Esophagus muscularis mucosa (tissue), 4 donors: ENCODE measurements around the gene NPEPL1. TPM values are rescaled to one million over a fixed set of nuclear protein-coding genes. Genes with fewer than 3 reads are reported as not detected.

ENCODE experiments used
- DNase-seq: peaks from one replicate; pipeline ENCODE4 v3.0.0-alpha.2; 2017; ENCODE audit errors: extremely low spot score
- H3K27ac ChIP-seq, 4 donors: fragments of 200-600 bp; sonication (generic); replicated peaks in 1 of 4; 1 replicate in 3 of 4; 2 replicates in 1 of 4; pipeline ENCODE4 v1.5.1; 2016 to 2019; ENCODE audit warnings: mild to moderate bottlenecking in 1 of 4
- H3K27me3 ChIP-seq, 4 donors: fragments of 200-600 bp; sonication (generic); one replicate each; pipeline versions ENCODE4 v1.5.1 to v1.6.0; 2016 to 2019
- H3K36me3 ChIP-seq, 4 donors: fragments of 200-600 bp; sonication (generic); one replicate each; pipeline ENCODE4 v1.5.1; 2016 to 2019
- H3K4me1 ChIP-seq, 4 donors: fragments of 200-600 bp; sonication (generic); one replicate each; pipeline ENCODE4 v1.5.1; 2016 to 2019
- H3K4me3 ChIP-seq, 4 donors: fragments of 200-600 bp; sonication (generic); 1 replicate in 2 of 4; 2 replicates in 2 of 4; pipeline ENCODE4 v1.5.1; 2016 to 2019; ENCODE audit warnings: mild to moderate bottlenecking in 4 of 4, moderate library complexity in 1 of 4
- H3K9me3 ChIP-seq, 4 donors: fragments of 200-600 bp; sonication (generic); 1 replicate in 3 of 4; 2 replicates in 1 of 4; pipeline ENCODE4 v1.5.1; 2016 to 2019
- EP300 ChIP-seq: sonication (generic); formaldehyde crosslinking; IDR thresholded peaks from one replicate; pipeline ENCODE4 v1.6.1; 2017; ENCODE audit warnings: antibody characterized with exemption
- POLR2A ChIP-seq: fragments of 450-650 bp; IDR thresholded peaks from one replicate; pipeline ENCODE4 v1.6.1; 2017; ENCODE audit warnings: antibody characterized with exemption, moderate library complexity, mild to moderate bottlenecking, low read depth
- POLR2AphosphoS5 ChIP-seq, 2 donors: sonication (generic); formaldehyde crosslinking; IDR thresholded peaks; one replicate each; pipeline ENCODE4 v1.6.1; 2017; ENCODE audit warnings: antibody characterized with exemption in 2 of 2
- WGBS: methylation state at CpG from one replicate; pipeline ENCODE4 v1.1.5; 2018; 5-methylcytosine and 5-hydroxymethylcytosine counted together
- intact Hi-C: fragments of 100-400 bp; cut with DNase I; formaldehyde crosslinking; loops from one replicate; pipeline ENCODE4 v1.15.1; 2023
- total RNA-seq, 4 donors: library from RNA; depleted of rRNA; stranded (reverse); fragments of >200 nt; gene quantifications; one replicate each; pipeline versions ENCODE4 v1.1.0 to v1.2.1, GENCODE V29; 2016
- TF ChIP-seq, protein P1 (sequence below), 3 experiments: fragments of 200-600 bp in 2 of 3; fragments of 450-650 bp in 1 of 3; sonication (generic) in 2 of 3; IDR thresholded peaks; one replicate each; pipeline ENCODE4 v1.5.1; 2017 to 2019; ENCODE audit warnings: antibody characterized with exemption in 3 of 3, mild to moderate bottlenecking in 2 of 3, moderate library complexity in 1 of 3

NPEPL1 gene
- total RNA-seq, 4 donors from 2014 or later = 29.0 to 59.0 (median 50.5) TPM

DNA sequence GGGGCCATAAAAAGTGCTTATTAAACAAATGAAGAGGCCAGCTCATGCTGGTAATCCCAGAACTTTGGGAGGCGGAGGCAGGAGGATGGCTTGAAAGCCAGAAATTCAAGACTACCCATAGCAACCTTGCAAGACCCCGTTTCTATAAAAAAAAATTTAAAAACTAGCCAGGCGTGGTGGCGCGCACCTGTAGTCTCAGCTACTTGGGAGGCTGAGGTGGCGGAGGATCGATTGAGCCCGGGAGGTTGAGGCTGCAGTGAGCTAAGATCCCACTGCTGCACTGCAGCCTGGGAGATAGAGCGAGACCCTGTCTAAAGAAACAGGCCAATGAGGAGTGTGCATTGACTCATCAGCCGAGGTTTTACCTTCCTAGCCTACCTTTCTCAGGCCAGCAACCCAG is 15.2 kb downstream of the NPEPL1 start:
- Histone ChIP-seq H3K27me3 (no peaks in the 10 kb centered on the region), H3K4me1 (peaks cover 0 to 5% (median 0%) of the 10 kb centered on the region in 4 donors), H3K27ac (no peak overlapping the region), H3K9me3 (no peaks in the 10 kb centered on the region), H3K4me3 (no peak overlapping the region), H3K36me3 (peaks cover 28 to 86% (median 55%) of the 10 kb centered on the region in 4 donors)
- TF ChIP-seq POLR2AphosphoS5 (IDR thresholded peaks at IDR 0.05) (no peak), POLR2A (no peak), EP300 (no peak)
- TF ChIP-seq, protein P1, sequence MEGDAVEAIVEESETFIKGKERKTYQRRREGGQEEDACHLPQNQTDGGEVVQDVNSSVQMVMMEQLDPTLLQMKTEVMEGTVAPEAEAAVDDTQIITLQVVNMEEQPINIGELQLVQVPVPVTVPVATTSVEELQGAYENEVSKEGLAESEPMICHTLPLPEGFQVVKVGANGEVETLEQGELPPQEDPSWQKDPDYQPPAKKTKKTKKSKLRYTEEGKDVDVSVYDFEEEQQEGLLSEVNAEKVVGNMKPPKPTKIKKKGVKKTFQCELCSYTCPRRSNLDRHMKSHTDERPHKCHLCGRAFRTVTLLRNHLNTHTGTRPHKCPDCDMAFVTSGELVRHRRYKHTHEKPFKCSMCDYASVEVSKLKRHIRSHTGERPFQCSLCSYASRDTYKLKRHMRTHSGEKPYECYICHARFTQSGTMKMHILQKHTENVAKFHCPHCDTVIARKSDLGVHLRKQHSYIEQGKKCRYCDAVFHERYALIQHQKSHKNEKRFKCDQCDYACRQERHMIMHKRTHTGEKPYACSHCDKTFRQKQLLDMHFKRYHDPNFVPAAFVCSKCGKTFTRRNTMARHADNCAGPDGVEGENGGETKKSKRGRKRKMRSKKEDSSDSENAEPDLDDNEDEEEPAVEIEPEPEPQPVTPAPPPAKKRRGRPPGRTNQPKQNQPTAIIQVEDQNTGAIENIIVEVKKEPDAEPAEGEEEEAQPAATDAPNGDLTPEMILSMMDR (IDR thresholded peaks at IDR 0.05) = no peak
- WGBS = 97% methylated on average over 10 of the region's 10 CpGs
- DNase-seq = peak; percentile 21
- intact Hi-C loops = no loop called here

DNA sequence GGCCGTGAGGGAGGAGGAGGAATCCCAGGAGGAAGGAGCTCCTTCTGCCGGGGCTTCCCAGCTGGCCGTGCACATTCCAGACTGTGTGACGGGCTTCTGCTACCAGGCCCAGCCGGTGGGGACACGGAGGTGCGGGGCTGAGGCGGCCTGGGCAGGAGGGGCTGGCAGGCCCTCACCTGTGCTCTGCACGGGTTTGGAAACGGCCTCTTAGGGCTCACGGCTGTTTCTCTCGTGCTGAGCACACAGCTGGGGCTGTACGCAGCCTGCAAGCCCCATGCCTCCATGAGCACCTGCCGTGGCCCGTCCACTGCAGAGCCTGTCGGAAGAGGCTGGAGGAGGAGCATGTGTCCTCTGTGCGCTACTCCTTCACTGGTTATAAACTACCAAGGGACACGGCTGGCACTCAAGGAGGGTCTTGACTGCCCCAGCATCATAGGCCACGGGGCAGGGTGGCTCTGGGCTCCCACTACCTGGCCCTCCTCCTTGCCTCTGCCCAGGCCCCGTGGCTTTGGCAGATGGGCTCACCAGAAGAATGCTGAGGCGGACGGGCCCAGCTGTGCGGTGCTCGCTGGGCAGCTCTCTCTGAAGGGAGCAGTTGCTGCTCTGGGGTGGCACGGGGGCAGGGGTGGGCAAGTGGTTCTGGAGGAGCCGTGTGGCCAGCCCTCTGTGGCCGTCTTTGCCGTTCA is 15.8 kb downstream of the NPEPL1 start:
- intact Hi-C loops = no loop called here
- TF ChIP-seq POLR2A = no peak
- H3K9me3 ChIP-seq = no peaks in the 10 kb centered on the region
- DNase-seq = peak; percentile 72
- H3K27me3 ChIP-seq = no peaks in the 10 kb centered on the region
- no peak overlapping the region for H3K27ac ChIP-seq
- H3K4me3 ChIP-seq = no peak overlapping the region
- H3K4me1 ChIP-seq = peaks cover 0 to 5% (median 0%) of the 10 kb centered on the region in 4 donors
- WGBS = 89% methylated on average over 25 of the region's 28 CpGs
- peaks cover 22 to 84% (median 49%) of the 10 kb centered on the region in 4 donors for H3K36me3 ChIP-seq

DNA sequence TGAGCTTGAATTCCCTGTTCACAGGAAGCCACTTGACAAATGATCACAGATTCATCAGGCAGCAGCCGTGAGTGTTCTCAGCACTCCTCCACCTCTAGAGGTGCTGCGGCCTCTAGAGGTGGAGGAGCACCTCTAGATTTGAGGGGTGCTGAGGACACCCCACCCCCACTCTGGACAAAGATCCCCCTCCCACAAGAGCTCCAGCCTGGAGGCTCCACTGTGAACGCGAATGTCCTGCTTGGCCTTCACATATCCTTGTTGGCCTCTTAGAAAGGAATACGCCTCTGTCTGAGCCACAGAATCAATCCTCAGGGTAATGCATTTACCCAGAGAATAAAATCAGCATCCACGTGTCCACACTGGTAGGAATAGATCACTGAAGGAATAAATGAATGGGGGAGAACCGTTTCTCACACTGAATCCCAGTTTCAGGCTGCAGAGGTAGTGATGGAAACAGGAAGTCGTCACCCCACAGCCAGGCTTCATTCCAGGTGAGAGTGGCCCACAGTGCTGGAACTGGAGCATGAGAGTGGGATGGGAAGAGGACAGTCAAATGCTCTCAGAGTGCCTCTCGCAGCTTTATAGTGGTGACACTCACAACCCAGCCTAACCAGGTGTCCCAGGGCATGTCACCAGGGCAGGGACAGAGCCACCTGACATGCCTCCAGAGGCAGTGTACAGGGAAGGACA is 16.6 kb downstream of the NPEPL1 start:
- DNase-seq = peak; percentile 90
- Histone ChIP-seq H3K27me3 (no peaks in the 10 kb centered on the region), H3K36me3 (peaks cover 16 to 84% (median 43%) of the 10 kb centered on the region in 4 donors), H3K4me3 (no peak overlapping the region), H3K4me1 (peaks cover 0 to 5% (median 0%) of the 10 kb centered on the region in 4 donors), H3K27ac (no peak overlapping the region), H3K9me3 (no peaks in the 10 kb centered on the region)
- intact Hi-C loops = no loop called here
- 73% methylated on average over 5 of the region's 9 CpGs for WGBS
- no peak for TF ChIP-seq POLR2AphosphoS5 (IDR thresholded peaks at IDR 0.05)
- TF ChIP-seq POLR2A = no peak
- TF ChIP-seq EP300 = no peak
- TF ChIP-seq, protein P1 (IDR thresholded peaks at IDR 0.05) = no peak

DNA sequence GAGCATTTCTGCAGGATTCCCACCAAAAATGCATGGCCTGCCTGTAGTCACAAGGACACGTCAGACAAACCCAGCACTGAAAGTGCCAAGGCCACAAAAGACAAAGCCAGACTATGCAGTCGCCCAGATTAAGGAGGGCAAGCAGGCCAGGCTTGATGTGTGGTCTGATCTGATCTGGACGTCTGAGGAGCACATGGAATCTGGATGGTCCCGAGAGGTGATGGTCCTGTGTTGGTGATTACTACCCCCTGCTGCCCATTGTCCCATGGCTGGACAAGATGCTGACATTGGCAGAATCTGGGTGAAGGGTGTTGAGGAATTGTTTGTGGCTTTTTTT is 17.1 kb downstream of the NPEPL1 start:
- intact Hi-C loops = no loop called here
- Histone ChIP-seq H3K9me3 (no peaks in the 10 kb centered on the region), H3K27me3 (no peaks in the 10 kb centered on the region), H3K36me3 (peaks cover 15 to 84% (median 43%) of the 10 kb centered on the region in 4 donors), H3K4me3 (no peak overlapping the region), H3K27ac (no peak overlapping the region), H3K4me1 (peaks cover 0 to 5% (median 0%) of the 10 kb centered on the region in 4 donors)
- TF ChIP-seq, protein P1 (IDR thresholded peaks at IDR 0.05) = no peak
- TF ChIP-seq POLR2A = no peak
- no peak for TF ChIP-seq POLR2AphosphoS5 (IDR thresholded peaks at IDR 0.05)
- no peak for TF ChIP-seq EP300
- 85% methylated on average over 4 of the region's 4 CpGs for WGBS
- no peak for DNase-seq

DNA sequence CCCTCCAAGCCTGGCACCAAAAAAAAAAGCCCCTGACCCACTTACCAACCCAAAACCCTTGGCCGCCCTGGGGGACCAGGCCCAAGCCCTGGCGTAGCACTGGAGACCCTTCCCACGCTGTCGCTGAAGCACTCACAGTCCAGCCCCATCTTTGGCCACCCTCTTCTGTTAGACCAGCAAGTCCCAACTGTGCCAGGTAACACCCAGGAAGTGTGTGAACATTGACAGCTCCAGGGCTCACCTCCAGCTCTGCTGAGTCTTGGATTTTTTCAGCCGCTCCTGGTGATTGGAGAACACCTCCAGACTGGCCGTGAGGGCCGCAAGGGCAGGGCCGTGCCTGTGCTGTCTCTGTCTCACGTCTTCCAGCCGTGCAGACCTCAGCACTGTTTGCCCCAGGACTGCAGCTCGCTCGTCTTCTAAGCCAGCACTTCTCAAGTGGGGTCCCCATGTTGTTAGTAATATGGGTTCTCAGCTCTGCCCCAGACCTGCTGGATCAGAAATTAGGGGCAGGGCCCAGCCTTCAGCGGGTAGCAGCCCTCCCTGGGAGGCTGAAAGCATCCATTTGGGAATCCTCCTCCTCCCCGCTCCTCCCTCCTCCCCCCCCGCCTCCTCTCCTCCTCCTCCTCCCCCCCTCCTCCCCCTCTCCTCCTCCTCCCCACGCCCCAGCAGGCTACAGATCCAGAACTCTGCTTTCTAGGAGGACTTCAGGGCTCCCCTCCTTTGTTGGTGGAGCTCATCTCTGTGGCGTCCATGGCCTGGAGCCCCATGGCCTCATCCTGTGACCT is 18.1 kb downstream of the NPEPL1 start:
- Histone ChIP-seq H3K4me1 (peaks cover 0 to 5% (median 0%) of the 10 kb centered on the region in 4 donors), H3K4me3 (no peak overlapping the region), H3K27ac (no peak overlapping the region), H3K27me3 (no peaks in the 10 kb centered on the region), H3K36me3 (peaks cover 15 to 85% (median 44%) of the 10 kb centered on the region in 4 donors), H3K9me3 (no peaks in the 10 kb centered on the region)
- 83% methylated on average over 16 of the region's 17 CpGs for WGBS
- TF ChIP-seq, protein P1 (IDR thresholded peaks at IDR 0.05) = no peak
- TF ChIP-seq POLR2AphosphoS5 (IDR thresholded peaks at IDR 0.05) (no peak), POLR2A (no peak), EP300 (no peak)
- intact Hi-C loops = no loop called here
- DNase-seq = peak; percentile 72
